ENCODE measurements around the gene NOTCH2. TPM values are rescaled to one million over a fixed set of nuclear protein-coding genes. Genes with fewer than 3 reads are reported as not detected.

NOTCH2 gene
- polyA plus RNA-seq, 1 donor (not counting 4 experiments of a cell fraction or from before 2014, with no cell fraction given) = 22.5 TPM

DNA sequence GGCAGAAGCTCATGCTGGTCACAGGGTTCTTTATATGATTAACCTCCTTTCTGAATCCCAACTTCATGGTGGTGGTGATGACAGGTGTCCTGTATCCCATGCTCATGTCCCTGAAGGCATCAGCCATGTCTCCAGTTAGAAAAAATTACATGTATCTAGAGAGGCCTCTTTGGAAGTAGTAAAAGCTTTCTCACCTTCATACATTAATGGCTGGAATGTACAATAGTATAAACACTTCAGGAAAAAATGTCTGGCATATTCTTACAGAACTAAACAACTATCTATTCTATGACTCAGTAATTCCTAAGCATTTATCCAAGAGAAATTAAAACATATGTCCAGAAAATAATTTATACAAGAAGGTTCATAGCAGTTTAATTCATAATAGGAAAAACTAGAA lies 207.2 kb downstream of the NOTCH2 start:
- Histone ChIP-seq H3K9me3 (ENCODE audit: control insufficient read depth, low read depth, low read length) (no peaks in the 10 kb centered on the region), H4K20me1 (ENCODE audit: control insufficient read depth, extremely low read depth, insufficient read depth, low read length) (no peaks in the 10 kb centered on the region), H3K4me2 (ENCODE audit: control insufficient read depth, extremely low read depth, insufficient read depth, low read depth, low read length) (no peak overlapping the region), H3K9me1 (ENCODE audit: control insufficient read depth, extremely low read depth, insufficient read depth, low read length) (no peaks in the 10 kb centered on the region), H3K4me3 (ENCODE audit: control insufficient read depth in 2 of 3, extremely low read depth in 1 of 3, insufficient read depth in 2 of 3, low read depth in 1 of 3, low read length in 3 of 3) (no peak overlapping the region), H3K36me3 (ENCODE audit: control insufficient read depth in 2 of 2, extremely low read depth in 1 of 2, insufficient read depth in 2 of 2, low read length in 2 of 2) (no peaks in the 10 kb centered on the region), H2AFZ (ENCODE audit: control insufficient read depth, low read length) (no peak overlapping the region), H3K27ac (ENCODE audit: control insufficient read depth, insufficient read depth, low read length) (no peak overlapping the region), H3K9ac (ENCODE audit: control insufficient read depth, extremely low read depth, insufficient read depth, low read length) (no peak overlapping the region), H3K27me3 (ENCODE audit: control insufficient read depth, extremely low read depth, insufficient read depth, low read length) (no peaks in the 10 kb centered on the region), H3K79me2 (ENCODE audit: control insufficient read depth, insufficient read depth, low read length) (no peaks in the 10 kb centered on the region), H3K4me1 (ENCODE audit: control insufficient read depth, extremely low read depth, insufficient read depth, low read length) (peaks cover 8% of the 10 kb centered on the region)
- TF ChIP-seq CTCF (optimal IDR thresholded peaks at IDR 0.05 in 1 of 3, IDR thresholded peaks at IDR 0.05 in 1 of 3, conservative IDR thresholded peaks at IDR 0.05 in 1 of 3; ENCODE audit: extremely low read depth in 1 of 3, insufficient read depth in 2 of 3, low read length in 3 of 3) (no peak), EZH2 (IDR thresholded peaks at IDR 0.05; ENCODE audit: low read length) (no peak)
- no peak for DNase-seq (ENCODE audit: low read depth, low spot score)
- FAIRE-seq = no peak
- dilution Hi-C loops (cut with MboI; ENCODE audit: extremely low pct_ligation_motif_present, low sequenced_read_pairs) = no loop called here

Other genes with a start within 250 kb of the NOTCH2 start
- gene ADAM30, start 173.1 kb downstream of the NOTCH2 start, polyA plus RNA-seq = not detected in 3 replicates
- 13.5 to 19.5 TPM (median 14.0 TPM) in 3 replicates for gene SEC22B, start 106.9 kb upstream of the NOTCH2 start, polyA plus RNA-seq